Ovary (tissue), 3 donors: ENCODE measurements around the gene MSH6.

Source experiments
- CTCF ChIP-seq, 3 donors: fragments of 450-650 bp in 2 of 3; fragments of 200-600 bp in 1 of 3; IDR thresholded peaks; one replicate each; pipeline versions ENCODE4 v1.5.1 to v1.8.0; 2016 to 2022; ENCODE audit warnings: antibody characterized with exemption in 3 of 3, mild to moderate bottlenecking in 1 of 3
- EP300 ChIP-seq: sonication (generic); formaldehyde crosslinking; IDR thresholded peaks from one replicate; pipeline ENCODE4 v1.6.1; 2017; ENCODE audit warnings: antibody characterized with exemption
- POLR2A ChIP-seq: fragments of 450-650 bp; IDR thresholded peaks from one replicate; pipeline ENCODE4 v1.6.1; 2017; ENCODE audit warnings: antibody characterized with exemption, mild to moderate bottlenecking, moderate library complexity
- donor health status: DM: no; HTN: no; CAD: no.

GRCh38 chr2:47838686-47839085 lies 55.7 kb downstream of the MSH6 start:
- no peak for TF ChIP-seq POLR2A
- TF ChIP-seq EP300: no peak
- no peak for TF ChIP-seq CTCF (IDR thresholded peaks at IDR 0.05)
